RPMI8226 (cell line): Measurements from ENCODE around the gene KLLN.
A peak's percentile ranks its signal among the peaks of the same experiment; 100 is the strongest.
"Not testable (repeated sequence)": the region's sequence is repeated elsewhere in the genome, so short reads cannot be mapped to it uniquely, and the experiment has no call there.

Experiments
- DNase-seq: peaks from one replicate; pipeline ENCODE4 v3.0.0-alpha.2; 2015

KLLN gene

GRCh38 chr10:87838650-87839049 is 24.7 kb downstream of the KLLN start:
- DNase-seq = no peak

GRCh38 chr10:87837445-87837844 is 25.9 kb downstream of the KLLN start:
- no peak for DNase-seq

DNA sequence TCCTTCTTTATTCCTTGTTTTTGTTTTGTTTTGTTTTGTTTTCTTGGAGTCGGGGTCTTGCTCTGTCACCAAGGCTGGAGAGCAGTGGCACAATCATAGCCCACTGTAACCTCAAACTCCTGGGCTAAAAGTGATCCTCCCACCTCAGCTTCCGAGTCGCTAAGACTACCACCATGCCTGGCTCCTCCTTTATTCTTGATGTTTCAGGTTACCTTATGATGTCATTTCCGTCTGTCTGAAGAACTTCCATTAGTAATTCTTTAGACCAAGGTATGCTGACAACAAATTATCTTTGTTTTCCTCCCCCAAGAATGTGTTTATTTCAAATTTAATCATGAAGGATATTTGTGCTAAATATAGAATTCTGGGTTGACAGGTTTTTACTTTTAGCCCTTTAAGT is 27.2 kb downstream of the KLLN start:
- no peak for DNase-seq

DNA sequence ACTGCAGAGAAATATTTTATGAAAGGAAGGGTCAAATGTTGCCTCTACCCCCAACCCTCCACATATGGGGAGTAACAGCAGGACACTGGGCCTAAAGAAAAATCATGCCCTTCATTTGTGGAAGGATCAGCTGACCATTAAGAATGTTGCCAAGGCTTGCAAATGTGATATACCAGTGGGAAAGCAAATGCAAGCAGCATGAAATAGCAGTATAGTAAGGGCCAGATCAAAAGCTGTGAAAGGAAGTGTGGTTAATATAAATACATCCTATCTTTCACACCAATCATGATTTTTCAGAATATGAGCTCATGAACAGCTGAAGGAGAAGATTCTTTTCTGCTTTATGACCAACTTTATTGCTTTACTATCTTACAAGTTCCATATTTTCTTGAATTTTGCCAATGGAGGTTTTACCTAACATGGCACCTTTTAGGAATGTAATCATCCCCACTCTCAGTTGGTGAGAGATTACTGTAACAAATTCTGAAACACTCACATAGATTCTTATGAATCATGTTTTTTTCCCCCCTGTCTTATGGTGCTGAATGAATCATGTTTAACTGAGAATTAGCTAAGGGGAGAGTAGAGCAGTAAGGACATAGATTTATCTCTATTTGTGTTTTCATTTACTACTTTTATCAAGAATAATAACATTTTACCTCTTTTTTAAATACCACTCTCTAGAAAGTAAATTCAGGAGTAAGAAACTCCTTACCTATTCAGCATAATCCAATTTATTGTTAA is 33.2 kb downstream of the KLLN start:
- DNase-seq = no peak

DNA sequence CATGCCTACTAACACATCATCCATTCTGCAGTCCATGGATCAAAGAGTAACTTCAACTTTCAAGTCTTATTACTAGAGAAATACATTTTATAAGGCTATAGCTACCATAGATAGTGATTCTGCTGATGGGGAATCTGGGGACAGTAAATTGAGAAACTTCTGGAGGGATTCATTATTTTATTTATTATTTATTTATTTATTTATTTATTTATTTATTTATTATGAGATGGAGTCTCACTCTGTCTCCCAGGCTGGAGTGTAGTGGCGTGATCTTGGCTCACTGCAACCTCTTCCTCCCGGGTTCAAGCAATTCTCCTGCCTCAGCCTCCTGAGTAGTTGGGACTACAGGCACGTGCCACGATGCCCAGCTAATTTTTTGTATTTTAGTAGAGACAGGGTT is 34.3 kb downstream of the KLLN start:
- DNase-seq = not testable (repeated sequence)

GRCh38 chr10:87827681-87828080 is 35.7 kb downstream of the KLLN start:
- DNase-seq = no peak

DNA sequence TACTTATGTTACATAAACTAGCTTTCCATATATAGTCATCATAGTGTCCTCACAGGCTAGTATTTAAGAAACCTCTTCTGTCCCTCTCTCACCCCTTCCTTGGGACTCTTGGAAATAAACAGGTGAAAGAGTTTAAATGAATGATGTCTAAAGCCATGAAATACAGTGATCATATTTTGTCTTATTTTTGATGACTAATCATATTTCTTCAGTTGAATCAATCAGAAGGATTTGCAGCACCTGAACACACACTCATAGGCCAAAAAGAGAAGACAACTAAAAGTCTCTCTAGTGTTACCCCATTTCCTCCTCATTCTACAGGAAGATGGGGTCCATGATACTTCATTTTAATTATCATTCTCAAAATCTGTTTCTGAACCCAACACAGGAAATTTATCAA is 36.7 kb downstream of the KLLN start:
- DNase-seq = no peak

DNA sequence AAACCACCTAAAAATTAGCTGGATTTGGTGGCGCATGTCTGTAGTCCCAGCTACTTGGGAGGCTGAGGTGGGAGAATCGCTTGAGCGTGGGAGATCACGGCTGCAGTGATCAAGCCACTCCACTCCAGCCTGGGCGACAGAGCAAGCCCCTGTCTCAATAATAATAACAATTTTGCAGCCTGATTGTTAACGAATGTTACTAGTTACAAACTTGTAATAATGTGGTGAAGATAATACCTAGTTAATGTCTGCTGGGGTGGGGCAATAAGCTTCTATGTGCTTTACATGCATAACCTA is 44.1 kb downstream of the KLLN start:
- DNase-seq = no peak

DNA sequence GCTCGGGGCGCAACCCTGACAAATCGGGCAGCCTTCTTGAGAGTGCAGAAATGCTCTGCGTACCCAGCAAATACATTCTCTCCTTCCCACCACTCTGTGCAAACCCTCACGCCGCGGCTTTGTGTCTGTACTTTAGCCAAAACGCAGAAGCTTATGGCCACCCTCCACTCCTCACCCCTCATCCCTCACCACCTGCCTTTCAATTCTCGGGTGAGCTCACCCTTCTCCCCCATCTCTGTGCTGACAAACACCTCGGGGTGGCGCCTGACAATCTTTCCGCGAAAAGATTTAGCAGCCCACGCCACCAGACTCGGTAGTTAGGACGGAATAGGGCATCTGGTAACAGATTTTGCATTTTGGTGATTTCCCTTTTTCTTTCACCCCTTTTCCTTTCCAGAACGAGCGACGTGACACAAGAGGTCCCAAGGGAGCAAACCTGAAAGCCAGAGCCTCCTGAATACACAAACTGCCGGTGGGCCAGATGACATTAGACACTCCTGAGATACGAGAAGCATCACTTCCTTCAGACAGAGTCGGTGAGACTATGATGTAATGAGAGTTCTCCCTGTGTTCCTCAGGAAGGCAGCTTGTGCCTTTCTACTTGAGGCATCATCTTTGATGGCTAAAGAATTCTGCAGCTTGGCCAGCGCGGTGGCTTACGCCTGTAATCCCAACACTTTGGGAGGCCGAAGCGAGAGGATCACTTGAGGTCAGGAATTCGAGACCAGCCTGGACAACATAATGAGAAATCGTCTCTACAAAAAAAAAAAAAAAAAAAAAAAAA is 44.6 kb downstream of the KLLN start:
- peak; percentile 49 for DNase-seq

DNA sequence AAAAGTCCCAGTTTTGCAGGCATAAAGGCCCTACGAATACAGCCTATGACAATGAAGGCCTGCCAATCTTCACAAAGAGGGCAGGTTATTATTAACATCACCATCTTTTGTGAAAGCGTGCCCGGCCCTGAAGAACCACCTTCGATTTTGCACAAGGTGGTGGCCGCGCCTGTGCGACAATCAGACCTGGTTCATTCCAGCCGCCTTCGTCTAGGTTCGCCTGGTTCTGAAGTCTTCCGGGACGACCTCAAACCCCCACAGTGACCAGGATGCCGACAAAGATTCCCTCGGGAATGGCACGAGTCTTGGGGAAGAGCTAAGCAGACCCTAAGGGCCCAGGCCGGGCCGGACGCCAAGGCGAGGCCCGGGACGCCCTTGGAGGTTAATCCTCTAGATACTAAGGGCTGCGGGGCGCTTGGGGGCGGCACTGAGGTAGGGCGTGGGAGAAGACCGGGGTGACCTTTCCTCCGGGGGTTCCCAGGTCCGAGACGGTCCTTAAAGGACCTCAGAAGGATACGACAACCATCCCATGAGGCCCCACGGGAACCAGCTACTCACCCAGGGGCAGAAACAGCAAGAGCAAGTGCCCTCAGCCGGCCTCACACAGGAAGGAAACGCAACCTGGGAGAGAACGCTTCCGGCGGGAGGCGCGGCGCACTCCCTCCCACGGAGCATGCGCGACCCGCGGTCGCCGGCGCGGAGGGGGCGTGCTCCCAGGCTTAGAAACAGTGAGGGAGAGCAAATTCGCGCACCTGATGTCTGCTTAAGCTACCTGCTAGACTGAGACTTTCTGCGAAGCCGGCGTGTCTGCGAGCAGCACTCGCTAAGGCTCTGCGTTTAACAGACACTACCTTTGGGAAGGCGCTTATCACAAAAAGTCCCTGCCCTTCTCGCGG is 45.5 kb downstream of the KLLN start, which contains the start of gene ATAD1:
ATAD1 (minus strand) TSS at position 618 of the 896 bp plus-strand sequence. CDS start 3,627 bp downstream, outside the sequence.
- DNase-seq = peak; percentile 88

DNA sequence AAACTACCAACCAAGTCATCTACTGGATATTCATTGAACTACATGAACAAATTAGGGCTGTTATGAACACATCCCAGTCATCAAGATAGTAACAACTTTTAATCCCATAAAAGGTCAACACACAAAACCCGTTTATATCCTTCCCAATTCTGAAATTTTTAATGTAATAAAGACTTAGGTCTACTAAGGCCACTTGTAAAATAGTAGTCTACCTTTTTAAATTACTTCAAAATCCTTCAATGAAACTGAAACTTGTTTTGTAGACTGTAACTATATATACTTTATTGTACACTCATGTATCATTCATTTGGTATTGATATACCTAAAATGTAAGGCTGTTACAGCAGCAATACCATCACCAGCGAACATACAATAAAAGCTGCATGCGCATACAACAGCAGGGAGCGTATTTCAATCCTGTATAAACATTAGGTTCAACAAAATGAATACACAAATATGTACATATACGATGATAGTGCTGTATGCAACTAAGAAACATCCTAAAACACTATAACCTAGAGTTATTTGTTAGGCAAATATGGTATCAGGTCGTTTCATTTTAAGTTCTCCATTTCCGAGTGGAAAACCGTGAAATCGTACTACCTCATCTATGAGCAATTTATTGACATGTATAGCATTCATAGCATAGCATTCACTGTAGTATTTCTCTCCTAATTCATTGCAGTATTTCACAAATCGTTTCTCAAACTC is 46.3 kb downstream of the KLLN start:
- DNase-seq = no peak

- no peak for DNase-seq
Observed at GRCh38 chr10:87816163-87816897, 47.0 kb downstream of the KLLN start.
